HepG2 (cell line): ENCODE measurements around the gene TRPM1. TPM values are rescaled to one million over a fixed set of nuclear protein-coding genes. Genes with fewer than 3 reads are reported as not detected.

Source experiments
- ISL2 ChIP-seq: sonication (generic); formaldehyde crosslinking; IDR thresholded peaks from 2 replicates; pipeline ENCODE4 v1.5.0; 2020; ENCODE audit warnings: missing genetic modification reagents
- MLXIP ChIP-seq: sonication (generic); formaldehyde crosslinking; IDR thresholded peaks from 2 replicates; pipeline ENCODE4 v1.9.0; 2021; ENCODE audit warnings: missing genetic modification reagents, borderline replicate concordance
- SKIL ChIP-seq: sonication (generic); formaldehyde crosslinking; IDR thresholded peaks from 2 replicates; pipeline ENCODE4 v1.8.0; 2022; ENCODE audit warnings: missing genetic modification reagents, mild to moderate bottlenecking, moderate library complexity, borderline replicate concordance
- SMAD3 ChIP-seq: sonication (generic); formaldehyde crosslinking; IDR thresholded peaks from 2 replicates; pipeline ENCODE4 v1.4.0; 2020; ENCODE audit warnings: missing genetic modification reagents
- ZBTB4 ChIP-seq: sonication (generic); formaldehyde crosslinking; IDR thresholded peaks from 2 replicates; pipeline ENCODE4 v1.4.0; 2020; ENCODE audit warnings: missing genetic modification reagents, mild to moderate bottlenecking, borderline replicate concordance
- ZKSCAN5 ChIP-seq: sonication (generic); formaldehyde crosslinking; IDR thresholded peaks from 2 replicates; pipeline ENCODE4 v1.5.1; 2020; ENCODE audit warnings: mild to moderate bottlenecking, missing genetic modification reagents
- ZNF318 ChIP-seq: sonication (generic); formaldehyde crosslinking; IDR thresholded peaks from 2 replicates; pipeline ENCODE4 v1.4.0; 2020; ENCODE audit warnings: mild to moderate bottlenecking, missing genetic modification reagents
- polyA plus RNA-seq, 8 experiments: library from polyadenylated mRNA; depleted of rRNA in 3 of 8; stranded (reverse) in 7 of 8; unstranded in 1 of 8; fragments of >200 nt; fragmentation: Illumina TruSeq in 4 of 8; extraction: Trizol in 4 of 8; gene quantifications; 2 replicates each; pipeline versions ENCODE4 v1.2.1 to v1.2.3, GENCODE V29; 2011 to 2016; ENCODE audit warnings: low read depth in 4 of 8, missing spikeins in 1 of 8, mixed read lengths in 1 of 8; ENCODE audit not compliant: insufficient read depth in 1 of 8
- total RNA-seq, 5 experiments: library from RNA; depleted of rRNA; stranded (reverse); fragments of >200 nt; fragmentation: Illumina TruSeq; extraction: Trizol; gene quantifications; 2 replicates each; pipeline ENCODE4 v1.2.3, GENCODE V29; 2016; ENCODE audit warnings: low read depth in 1 of 5

TRPM1 gene
- total and polyA plus RNA-seq, 2 of the 13 experiments (the other 11 are each of a cell fraction or from before 2014, with no cell fraction given) = not detected

- TF ChIP-seq ZNF318 (CRISPR knock-in tag) (no peak), SMAD3 (0 out of 2 replicates have a peak, but pooled peaks have one; percentile 55), ISL2 (no peak; the same call in 1 of the 2 replicates), ZKSCAN5 (CRISPR knock-in tag) (no peak), SKIL (CRISPR knock-in tag) (peak; percentile 44; the same call in 1 of the 2 replicates), MLXIP (no peak), ZBTB4 (peak; percentile 58; the same call in 1 of the 2 replicates)
Observed at GRCh38 chr15:31089368-31090047, 12.0 kb downstream of the TRPM1 start (continued).
